ENCODE results near the gene KIAA2012.
"Not testable (repeated sequence)": the region's sequence is repeated elsewhere in the genome, so short reads cannot be mapped to it uniquely, and the experiment has no call there.

Gene KIAA2012

GRCh38 chr2:202208526-202208925 lies 135.5 kb downstream of the KIAA2012 start:
- DNase-seq (ENCODE audit: extremely low spot score), result no peak
- TF ChIP-seq FOXA1 (IDR thresholded peaks at IDR 0.05) (no peak), NFRKB (IDR thresholded peaks at IDR 0.05) (no peak), HDGF (IDR thresholded peaks at IDR 0.05; ENCODE audit: borderline replicate concordance) (no peak), ZNF384 (IDR thresholded peaks at IDR 0.05) (no peak), SUZ12 (IDR thresholded peaks at IDR 0.05) (no peak), ARNT (IDR thresholded peaks at IDR 0.05) (no peak), LEF1 (IDR thresholded peaks at IDR 0.05; ENCODE audit: borderline replicate concordance) (no peak), FOXM1 (IDR thresholded peaks at IDR 0.05; ENCODE audit: borderline replicate concordance) (no peak), CTBP1 (IDR thresholded peaks at IDR 0.05; ENCODE audit: borderline replicate concordance) (no peak), L3MBTL2 (conservative IDR thresholded peaks at IDR 0.05) (no peak), PKNOX1 (IDR thresholded peaks at IDR 0.05) (no peak), BHLHE40 (IDR thresholded peaks at IDR 0.05; ENCODE audit: borderline replicate concordance) (no peak), SP1 (IDR thresholded peaks at IDR 0.05) (no peak)
- POLR2A ChIA-PET, result interaction anchor here (0.9 kb wide), 1 partner anchor 30 kb away, joined by 3 read pairs; the partner anchor contains the start of gene SUMO1
- CTCF ChIA-PET, result no interaction called here

GRCh38 chr2:202215179-202215578 lies 142.1 kb downstream of the KIAA2012 start:
- POLR2A ChIA-PET, result no interaction called here
- no peak for DNase-seq (ENCODE audit: extremely low spot score)
- no peak for TF ChIP-seq ZNF384 (IDR thresholded peaks at IDR 0.05)
- TF ChIP-seq HDGF (IDR thresholded peaks at IDR 0.05; ENCODE audit: borderline replicate concordance), result no peak
- no peak for TF ChIP-seq FOXM1 (IDR thresholded peaks at IDR 0.05; ENCODE audit: borderline replicate concordance)
- TF ChIP-seq CTBP1 (IDR thresholded peaks at IDR 0.05; ENCODE audit: borderline replicate concordance), result no peak
- TF ChIP-seq PKNOX1 (IDR thresholded peaks at IDR 0.05), result no peak
- TF ChIP-seq NFRKB (IDR thresholded peaks at IDR 0.05), result no peak
- no peak for TF ChIP-seq LEF1 (IDR thresholded peaks at IDR 0.05; ENCODE audit: borderline replicate concordance)
- no peak for TF ChIP-seq FOXK2 (IDR thresholded peaks at IDR 0.05)
- TF ChIP-seq BHLHE40 (IDR thresholded peaks at IDR 0.05; ENCODE audit: borderline replicate concordance), result no peak
- TF ChIP-seq SP1 (IDR thresholded peaks at IDR 0.05), result no peak
- no peak for TF ChIP-seq FOXA1 (IDR thresholded peaks at IDR 0.05)
- TF ChIP-seq TARDBP (IDR thresholded peaks at IDR 0.05), result no peak
- TF ChIP-seq ARNT (IDR thresholded peaks at IDR 0.05), result no peak
- TF ChIP-seq ELF4 (IDR thresholded peaks at IDR 0.05), result no peak
- no peak for TF ChIP-seq L3MBTL2 (conservative IDR thresholded peaks at IDR 0.05)
- CTCF ChIA-PET, result interaction anchor here (0.6 kb wide), 1 partner anchor 1436 kb away, joined by 7 read pairs; no protein-coding TSS in a partner anchor

- no peak for DNase-seq (ENCODE audit: extremely low spot score)
- ChIA-PET CTCF (interaction anchor here (1.1 kb wide), 1 partner anchor 10 kb away, joined by 3 read pairs; no protein-coding TSS in a partner anchor), POLR2A (interaction anchor here (0.8 to 1.2 kb wide), 2 partner anchors 11 to 17 kb away, joined by 5 read pairs; partner anchors contain the start of gene SUMO1)
- TF ChIP-seq TARDBP (IDR thresholded peaks at IDR 0.05), result no peak
- no peak for TF ChIP-seq ZNF384 (IDR thresholded peaks at IDR 0.05)
- no peak for TF ChIP-seq NFRKB (IDR thresholded peaks at IDR 0.05)
- no peak for TF ChIP-seq HDGF (IDR thresholded peaks at IDR 0.05; ENCODE audit: borderline replicate concordance)
- TF ChIP-seq SUZ12 (IDR thresholded peaks at IDR 0.05), result no peak
- TF ChIP-seq FOXA1 (IDR thresholded peaks at IDR 0.05), result no peak
- no peak for TF ChIP-seq ARNT (IDR thresholded peaks at IDR 0.05)
- TF ChIP-seq FOXK2 (IDR thresholded peaks at IDR 0.05), result no peak
These were observed 148.8 kb downstream of the KIAA2012 start for GRCh38 chr2:202221873-202222272.

- peak; percentile 60 for DNase-seq (ENCODE audit: extremely low spot score)
- POLR2A ChIA-PET, result interaction anchor here (0.6 to 2.2 kb wide), 17 partner anchors 9 to 116 kb away, joined by 3 to 28 read pairs (median 3); partner anchors contain the start of gene NOP58
- CTCF ChIA-PET, result no interaction called here
- TF ChIP-seq ELF4 (IDR thresholded peaks at IDR 0.05) (no peak), L3MBTL2 (conservative IDR thresholded peaks at IDR 0.05) (no peak), TARDBP (IDR thresholded peaks at IDR 0.05) (no peak), SP1 (IDR thresholded peaks at IDR 0.05) (no peak), FOXM1 (IDR thresholded peaks at IDR 0.05; ENCODE audit: borderline replicate concordance) (no peak), LEF1 (IDR thresholded peaks at IDR 0.05; ENCODE audit: borderline replicate concordance) (no peak), FOXK2 (IDR thresholded peaks at IDR 0.05) (no peak), ARNT (IDR thresholded peaks at IDR 0.05) (no peak), HDGF (IDR thresholded peaks at IDR 0.05; ENCODE audit: borderline replicate concordance) (no peak), ZNF384 (IDR thresholded peaks at IDR 0.05) (no peak), SUZ12 (IDR thresholded peaks at IDR 0.05) (no peak), CTBP1 (IDR thresholded peaks at IDR 0.05; ENCODE audit: borderline replicate concordance) (no peak), FOXA1 (IDR thresholded peaks at IDR 0.05) (no peak), NFRKB (IDR thresholded peaks at IDR 0.05) (no peak), PKNOX1 (IDR thresholded peaks at IDR 0.05) (no peak), BHLHE40 (IDR thresholded peaks at IDR 0.05; ENCODE audit: borderline replicate concordance) (no peak)
These were observed 164.8 kb downstream of the KIAA2012 start for GRCh38 chr2:202237787-202238233.

GRCh38 chr2:202238234-202239197 lies 165.5 kb downstream of the KIAA2012 start, which contains the start of gene SUMO1:
Gene SUMO1, minus strand, starts transcription at chr2:202238597. Its CDS starts 146 bp downstream, at chr2:202238451.
- ChIA-PET CTCF (no interaction called here), POLR2A (interaction anchor here (0.6 to 2.2 kb wide), 17 partner anchors 9 to 384 kb away, joined by 3 to 28 read pairs (median 3); partner anchors contain the start of gene NOP58)
- TF ChIP-seq FOXA1 (IDR thresholded peaks at IDR 0.05) (no peak), PKNOX1 (IDR thresholded peaks at IDR 0.05) (no peak), ARNT (IDR thresholded peaks at IDR 0.05) (no peak), L3MBTL2 (conservative IDR thresholded peaks at IDR 0.05) (peak; percentile 79), ELF4 (IDR thresholded peaks at IDR 0.05) (0 out of 2 replicates have a peak, but pooled peaks have one; percentile 31)
- peak; percentile 91 for DNase-seq (ENCODE audit: extremely low spot score)

- DNase-seq (ENCODE audit: extremely low spot score); CTCF ChIA-PET: not testable (repeated sequence)
- POLR2A ChIA-PET, result interaction anchor here (1.5 kb wide), 1 partner anchor 9 kb away, joined by 7 read pairs; the partner anchor contains the start of gene SUMO1
These were observed 174.7 kb downstream of the KIAA2012 start for GRCh38 chr2:202247710-202248109.
